SH-SY5Y (cell line): Measurements from ENCODE around the gene TGFBR3.

Experiments
- GATA2 ChIP-seq: IDR thresholded peaks from 2 replicates; pipeline ENCODE4 v1.6.1; 2011; ENCODE audit warnings: mild to moderate bottlenecking, low read depth, low read length
- GATA3 ChIP-seq: IDR thresholded peaks from 2 replicates; pipeline ENCODE4 v1.6.1; 2011; ENCODE audit warnings: low read depth, mild to moderate bottlenecking, low read length, moderate library complexity

DNA sequence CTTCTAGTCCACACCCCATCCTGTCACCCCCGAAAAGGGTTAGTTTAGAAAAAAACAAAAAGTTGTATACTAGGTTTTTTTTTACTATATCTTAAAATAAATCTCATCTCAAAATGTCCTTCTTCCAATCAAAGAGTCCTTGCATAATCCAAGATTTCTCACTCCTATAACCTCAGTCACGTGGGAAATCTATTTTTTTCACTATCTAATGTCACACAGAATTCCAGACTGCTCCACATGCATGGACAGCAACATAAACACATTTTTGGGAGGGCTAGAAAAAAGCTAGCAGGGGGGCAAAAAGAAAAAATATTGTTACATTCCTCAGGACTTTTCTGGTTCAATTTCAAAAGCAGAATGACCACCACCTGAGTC is 39.3 kb downstream of the TGFBR3 start:
- TF ChIP-seq GATA3 (no peak), GATA2 (no peak)
